Mesenteric fat pad (tissue), 1 donor: Measurements from ENCODE around the gene ADAMTSL3. TPM values are rescaled to one million over a fixed set of nuclear protein-coding genes. Genes with fewer than 3 reads are reported as not detected.
"Not testable (repeated sequence)": the region's sequence is repeated elsewhere in the genome, so short reads cannot be mapped to it uniquely, and the experiment has no call there.

Experiments used
- DNase-seq: peaks from one replicate; pipeline ENCODE4 v3.0.0-alpha.2; 2020; ENCODE audit warnings: low spot score
- total RNA-seq: library from RNA; stranded (reverse); fragmentation: NEBNext Ultra II Directional; extraction: Animal tissue kit (Norgen Biotek cat#: 25700); gene quantifications from one replicate; pipeline ENCODE4 v1.2.1, GENCODE V29; 2021
- donor health status: DM: yes; HTN: yes; CAD: no.

The ADAMTSL3 gene
- total RNA-seq, 1 donor from 2014 or later: 5.8 TPM

- DNase-seq: no peak
Measured at GRCh38 chr15:83960192-83960829, 306.4 kb downstream of the ADAMTSL3 start.

GRCh38 chr15:83961311-83961710, 307.4 kb downstream of the ADAMTSL3 start:
- DNase-seq: no peak

GRCh38 chr15:83964967-83965366, 311.0 kb downstream of the ADAMTSL3 start:
- DNase-seq: not testable (repeated sequence)

- DNase-seq: no peak
Measured at GRCh38 chr15:83970295-83970890, 316.5 kb downstream of the ADAMTSL3 start.

- DNase-seq: no peak
Measured at GRCh38 chr15:83971992-83972391, 318.1 kb downstream of the ADAMTSL3 start.

- no peak for DNase-seq
Measured at GRCh38 chr15:83973816-83974215, 319.9 kb downstream of the ADAMTSL3 start.

GRCh38 chr15:83977992-83978391, 324.1 kb downstream of the ADAMTSL3 start:
- no peak for DNase-seq

GRCh38 chr15:83978588-83978987, 324.7 kb downstream of the ADAMTSL3 start:
- no peak for DNase-seq

GRCh38 chr15:83980637-83981036, 326.7 kb downstream of the ADAMTSL3 start:
- DNase-seq: no peak

GRCh38 chr15:83982748-83983147, 328.8 kb downstream of the ADAMTSL3 start:
- no peak for DNase-seq

GRCh38 chr15:83983634-83984458, 329.9 kb downstream of the ADAMTSL3 start:
- DNase-seq: no peak

GRCh38 chr15:83984601-83985000, 330.7 kb downstream of the ADAMTSL3 start:
- no peak for DNase-seq

GRCh38 chr15:83991163-83991562, 337.2 kb downstream of the ADAMTSL3 start:
- no peak for DNase-seq

GRCh38 chr15:83992324-83993031, 338.6 kb downstream of the ADAMTSL3 start:
- DNase-seq: no peak

- no peak for DNase-seq
Measured at GRCh38 chr15:83993591-83993990, 339.7 kb downstream of the ADAMTSL3 start.

GRCh38 chr15:83998486-83998885, 344.6 kb downstream of the ADAMTSL3 start:
- no peak for DNase-seq

- DNase-seq: no peak
Measured at GRCh38 chr15:83999396-84000135, 345.6 kb downstream of the ADAMTSL3 start.

GRCh38 chr15:84001037-84001436, 347.1 kb downstream of the ADAMTSL3 start:
- DNase-seq: no peak

GRCh38 chr15:84001655-84002054, 347.7 kb downstream of the ADAMTSL3 start:
- no peak for DNase-seq

GRCh38 chr15:84003791-84004503, 350.0 kb downstream of the ADAMTSL3 start:
- DNase-seq: no peak
